Limb (tissue), 2 donors: Measurements from ENCODE around the gene NDUFS8.

Experiments used
- DNase-seq, 2 donors: peaks; one replicate each; pipeline ENCODE4 v3.0.0-alpha.2; 2016; ENCODE audit errors: extremely low spot score in 2 of 2

NDUFS8 gene

DNA sequence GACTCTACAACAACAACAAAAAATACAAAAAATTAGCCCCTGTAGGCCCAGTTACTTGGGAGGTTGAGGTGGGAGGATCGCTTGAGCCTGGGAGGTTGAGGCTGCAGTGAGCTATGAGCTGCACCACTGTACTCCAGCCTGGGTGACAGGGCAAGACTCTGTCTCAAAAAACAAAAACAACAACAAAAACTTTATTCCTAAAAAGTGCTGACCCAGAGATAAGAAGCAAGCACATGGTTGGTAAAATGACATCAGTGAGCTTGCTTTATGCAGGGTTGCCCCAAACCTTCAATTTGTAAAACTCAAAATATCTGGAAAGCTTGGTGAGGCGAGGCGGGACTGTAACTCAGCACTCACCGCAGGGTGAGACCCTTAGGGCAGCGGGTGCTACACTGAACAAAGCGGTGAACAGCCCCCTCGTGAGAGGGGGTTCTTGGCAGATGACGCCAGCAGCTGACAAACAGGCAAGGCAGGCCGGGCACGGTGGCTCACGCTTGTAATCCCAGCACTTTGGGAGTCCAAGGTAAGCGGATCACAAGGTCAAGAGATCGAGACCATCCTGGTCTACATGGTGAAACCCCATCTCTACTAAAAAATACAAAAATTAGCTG lies 4.9 kb downstream of the NDUFS8 start:
- DNase-seq, result no peak

DNA sequence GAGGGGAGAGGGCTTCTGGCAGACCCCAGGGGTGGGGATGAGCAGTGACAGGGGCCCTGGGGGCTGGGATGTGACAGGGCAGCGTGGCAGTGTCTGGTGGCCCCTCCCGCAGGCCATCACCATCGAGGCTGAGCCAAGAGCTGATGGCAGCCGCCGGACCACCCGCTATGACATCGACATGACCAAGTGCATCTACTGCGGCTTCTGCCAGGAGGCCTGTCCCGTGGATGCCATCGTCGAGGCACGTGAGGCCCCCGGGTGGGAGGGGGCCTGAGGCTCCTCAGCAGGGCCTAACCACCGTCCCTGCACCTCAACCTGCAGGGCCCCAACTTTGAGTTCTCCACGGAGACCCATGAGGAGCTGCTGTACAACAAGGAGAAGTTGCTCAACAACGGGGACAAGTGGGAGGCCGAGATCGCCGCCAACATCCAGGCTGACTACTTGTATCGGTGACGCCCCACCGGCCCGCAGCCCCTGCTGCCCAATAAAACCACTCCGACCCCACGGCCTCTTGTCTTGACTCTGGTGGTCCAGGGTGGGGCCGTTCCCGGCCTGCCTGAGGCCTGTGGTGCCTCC lies 5.7 kb downstream of the NDUFS8 start:
- no peak for DNase-seq

DNA sequence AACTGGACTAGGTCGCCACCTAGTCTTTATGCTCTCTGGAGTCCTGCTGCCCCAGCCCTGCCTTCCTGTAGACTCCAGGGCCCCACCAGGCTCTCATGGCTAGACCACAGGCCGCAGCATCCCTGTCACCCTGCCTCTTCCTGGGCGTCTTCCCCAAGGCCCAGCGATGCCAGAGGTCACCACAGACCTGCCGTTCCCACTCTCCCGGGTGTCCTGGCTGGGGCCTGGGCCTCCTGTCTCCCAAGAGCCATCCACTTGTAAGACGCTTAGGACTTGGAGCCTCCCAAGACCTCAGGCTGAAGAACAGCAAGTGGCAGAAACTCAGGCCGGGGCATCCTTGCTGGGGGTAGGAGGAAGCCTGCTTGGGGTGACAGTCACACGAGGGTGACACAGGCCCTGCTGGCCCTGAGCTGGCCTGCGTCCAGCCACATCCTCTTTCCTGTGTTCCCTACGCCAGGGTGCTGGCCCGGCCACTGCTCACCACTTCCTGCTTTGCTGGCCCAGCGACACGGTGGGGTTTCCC lies 6.3 kb downstream of the NDUFS8 start:
- no peak for DNase-seq

DNA sequence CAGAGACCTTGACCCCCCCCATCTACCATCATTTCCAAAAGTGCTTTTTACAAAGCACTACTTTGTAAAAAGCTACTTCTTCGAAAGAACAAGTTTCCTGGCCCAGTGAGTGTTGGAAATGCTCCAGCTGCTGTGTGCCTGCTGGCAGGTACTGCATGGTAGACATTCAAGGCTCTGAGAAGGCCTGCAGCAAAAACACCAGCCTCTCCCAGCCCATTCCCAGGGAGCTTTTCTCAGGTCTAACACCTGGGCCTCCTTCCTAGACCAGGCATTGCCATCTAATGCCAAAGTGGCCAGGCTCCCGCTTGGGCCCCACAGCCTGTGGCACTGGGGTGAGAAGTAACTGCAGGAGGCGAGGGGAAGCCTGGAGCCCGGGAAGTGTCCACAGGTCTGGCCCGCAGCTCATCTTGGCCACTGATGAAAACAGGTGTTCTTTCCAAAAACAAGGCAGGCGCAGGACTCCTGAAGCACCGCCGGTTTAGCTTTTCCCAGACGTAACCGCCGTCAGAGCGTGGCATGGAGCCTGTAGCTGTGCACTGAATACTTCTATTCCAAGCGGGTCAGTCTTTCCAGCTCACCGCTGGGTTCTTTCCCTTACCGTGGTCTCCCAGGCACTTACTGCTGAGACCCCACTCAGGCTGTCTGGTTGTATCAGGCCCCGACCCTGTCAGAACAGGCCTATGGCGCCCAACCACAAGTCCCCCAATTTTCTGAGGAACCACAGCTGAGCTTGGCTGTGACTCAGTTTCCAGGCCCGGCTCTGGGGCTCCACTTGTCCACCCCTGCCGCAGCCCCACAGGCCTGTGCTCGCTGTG lies 7.1 kb downstream of the NDUFS8 start:
- DNase-seq, result no peak

DNA sequence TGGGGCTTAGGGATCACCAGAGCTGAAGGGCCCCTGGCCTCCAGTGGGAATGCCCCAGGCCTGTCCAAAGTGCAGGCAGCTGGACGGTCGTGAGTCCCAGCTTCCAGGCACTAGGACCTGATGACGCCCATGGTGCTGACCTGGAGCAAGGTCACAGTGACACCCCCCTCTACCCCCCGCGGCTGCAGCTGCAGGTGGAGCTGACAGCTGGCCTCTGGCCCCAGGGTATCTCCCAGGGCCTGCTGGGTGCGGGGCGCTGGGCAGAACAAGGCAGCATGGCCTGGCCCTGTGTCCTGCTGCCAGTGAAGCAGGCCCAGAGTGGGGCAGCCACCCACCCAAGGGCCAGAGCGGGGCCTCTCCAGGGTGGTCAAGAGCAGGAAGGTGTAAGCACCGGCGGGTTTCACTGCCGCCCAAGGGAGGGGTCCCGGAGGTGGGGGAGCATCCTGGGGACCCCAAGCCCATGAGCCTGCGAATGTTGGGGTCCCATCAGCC lies 7.8 kb downstream of the NDUFS8 start:
- DNase-seq, result peak in 1 of 2 donors; percentile 37

DNA sequence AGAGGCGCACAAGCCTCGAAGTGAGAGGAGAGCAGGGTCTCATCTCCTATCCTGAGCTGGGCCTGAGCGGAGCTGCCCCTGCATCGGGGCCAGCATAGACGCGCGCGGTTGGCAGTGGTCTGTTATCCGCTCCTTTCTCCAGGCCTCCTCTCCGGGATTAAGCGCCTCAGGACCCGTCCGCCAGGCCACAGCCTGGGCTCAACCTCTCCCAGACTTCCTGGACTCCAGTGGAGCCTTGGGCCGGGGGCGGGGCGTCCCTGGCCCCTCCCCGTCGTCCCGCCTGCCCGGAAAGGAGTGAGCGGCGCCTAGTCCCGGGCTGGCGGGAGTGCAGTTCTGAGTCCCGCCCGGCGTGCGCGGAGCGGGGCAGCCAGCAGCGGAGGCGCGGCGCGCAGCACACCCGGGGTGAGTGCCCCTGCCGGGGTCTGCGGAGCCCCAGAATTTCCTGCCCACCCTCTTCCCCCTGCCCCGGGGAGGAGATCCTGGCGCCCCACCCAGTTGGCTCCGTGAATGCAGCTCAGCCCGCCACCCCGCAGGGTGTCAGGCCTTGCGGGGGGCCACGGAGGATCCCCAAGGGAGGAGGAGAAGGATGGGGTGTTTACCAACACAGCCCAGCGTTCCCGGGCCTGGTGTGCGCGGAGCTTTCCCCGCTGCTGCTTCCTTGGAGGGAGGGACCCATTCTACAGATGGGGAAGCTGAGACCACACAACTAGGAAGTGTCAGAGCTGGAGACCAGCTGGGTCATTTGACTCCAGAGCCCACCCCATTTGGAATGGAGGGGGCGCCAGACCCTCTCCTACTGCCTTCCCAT lies 8.4 kb downstream of the NDUFS8 start, which contains the start of gene TCIRG1:
Gene TCIRG1 (plus strand): TSS at position 308 of the 808 bp plus-strand sequence. CDS start 2,247 bp downstream, outside the sequence.
- DNase-seq, result peak; percentile 43 to 69

DNA sequence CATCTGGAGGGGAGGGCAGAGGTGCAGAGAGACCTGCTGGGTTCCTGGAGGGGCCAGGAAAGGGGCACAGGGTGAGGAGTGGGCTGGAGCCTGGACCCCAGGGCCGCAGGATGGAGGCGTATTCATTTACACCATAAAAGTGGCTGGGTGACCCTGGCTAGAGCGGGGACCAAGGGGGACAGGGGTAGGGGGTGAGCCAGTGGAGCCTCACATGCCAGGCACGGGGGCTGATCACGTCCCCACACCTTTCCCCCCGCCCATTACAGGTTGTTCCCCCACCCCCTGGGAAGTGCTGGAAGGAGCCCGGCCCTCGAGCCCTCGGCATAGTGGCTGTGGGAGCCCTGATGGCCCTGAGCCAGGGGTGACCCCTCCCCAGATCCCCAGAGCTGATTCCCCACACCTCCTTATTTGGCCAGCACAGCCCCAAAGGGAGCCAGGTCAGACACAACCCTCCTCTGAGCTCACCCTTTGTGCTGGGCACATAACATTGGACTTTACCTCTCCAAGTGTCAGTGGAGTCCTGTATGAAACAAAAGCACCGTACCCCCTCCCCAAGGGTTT lies 9.1 kb downstream of the NDUFS8 start:
- DNase-seq, result peak in 1 of 2 donors; percentile 44

DNA sequence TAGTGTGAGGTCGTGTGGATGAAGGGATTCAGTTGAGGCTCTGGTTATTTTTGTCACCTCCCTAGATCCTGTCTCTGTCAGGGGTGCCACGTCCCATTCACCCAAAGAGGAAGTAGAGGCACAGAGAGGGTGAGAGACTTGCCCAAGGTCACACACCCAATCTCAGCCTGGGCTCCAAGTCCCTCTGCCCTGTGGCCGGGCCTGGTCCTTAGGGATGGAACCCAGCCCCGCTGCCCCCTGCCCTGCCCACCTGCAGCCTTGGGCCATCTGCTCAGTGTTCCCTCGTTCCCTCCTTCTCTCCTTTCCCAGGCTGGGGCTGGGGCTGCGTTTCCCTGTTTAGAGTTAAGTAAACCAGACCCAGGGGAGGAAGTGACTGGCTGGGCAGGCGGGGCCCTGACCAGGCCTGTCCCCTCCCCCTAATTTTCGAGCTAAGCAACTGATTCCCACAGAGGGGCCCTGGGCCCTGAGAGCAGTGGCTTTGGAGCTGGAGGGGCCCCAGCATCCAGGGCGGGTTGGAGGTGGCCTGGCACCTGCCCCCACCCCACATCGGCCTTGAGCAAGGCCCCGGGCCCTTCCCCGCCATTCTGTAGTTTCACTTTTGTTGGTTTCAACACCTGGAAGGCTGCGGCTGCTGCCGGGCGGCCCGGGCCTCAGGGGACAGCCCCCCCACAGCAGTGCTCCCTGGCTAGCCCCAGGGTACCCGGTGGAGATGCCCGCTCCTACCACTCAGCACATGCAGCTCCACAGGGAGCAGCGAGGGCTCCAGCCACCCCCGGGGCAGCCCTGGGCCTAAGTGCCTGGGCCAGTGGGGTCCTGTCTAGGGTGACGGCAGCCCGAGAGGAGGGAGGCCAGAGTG lies 9.8 kb downstream of the NDUFS8 start:
- DNase-seq, result peak; percentile 48 to 56

DNA sequence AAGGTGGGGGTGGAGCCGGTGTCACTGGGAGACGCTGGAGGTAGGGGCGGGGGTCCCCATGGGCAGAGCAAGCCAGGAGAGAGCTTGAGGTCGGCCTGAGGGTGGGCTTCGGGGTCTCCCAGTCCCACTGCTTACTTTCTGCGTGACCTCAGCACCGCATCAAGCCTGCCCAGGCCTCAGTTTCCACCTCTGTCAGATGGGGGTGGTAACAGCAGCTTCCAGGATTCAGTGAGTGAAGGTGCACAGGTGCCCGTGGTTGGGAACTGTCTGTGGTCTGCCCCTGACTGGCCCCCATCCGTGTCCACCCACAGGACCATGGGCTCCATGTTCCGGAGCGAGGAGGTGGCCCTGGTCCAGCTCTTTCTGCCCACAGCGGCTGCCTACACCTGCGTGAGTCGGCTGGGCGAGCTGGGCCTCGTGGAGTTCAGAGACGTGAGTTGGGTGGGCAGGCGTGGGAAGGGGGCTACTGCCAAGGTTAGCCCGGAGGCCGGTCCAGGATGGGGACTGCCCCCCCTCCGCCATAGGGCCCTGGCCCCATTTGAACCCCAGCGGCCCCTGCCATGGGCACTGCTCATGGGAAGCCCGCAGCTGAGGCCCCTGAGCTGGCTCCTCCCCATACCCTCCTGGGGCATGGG lies 10.6 kb downstream of the NDUFS8 start:
- DNase-seq, result no peak

DNA sequence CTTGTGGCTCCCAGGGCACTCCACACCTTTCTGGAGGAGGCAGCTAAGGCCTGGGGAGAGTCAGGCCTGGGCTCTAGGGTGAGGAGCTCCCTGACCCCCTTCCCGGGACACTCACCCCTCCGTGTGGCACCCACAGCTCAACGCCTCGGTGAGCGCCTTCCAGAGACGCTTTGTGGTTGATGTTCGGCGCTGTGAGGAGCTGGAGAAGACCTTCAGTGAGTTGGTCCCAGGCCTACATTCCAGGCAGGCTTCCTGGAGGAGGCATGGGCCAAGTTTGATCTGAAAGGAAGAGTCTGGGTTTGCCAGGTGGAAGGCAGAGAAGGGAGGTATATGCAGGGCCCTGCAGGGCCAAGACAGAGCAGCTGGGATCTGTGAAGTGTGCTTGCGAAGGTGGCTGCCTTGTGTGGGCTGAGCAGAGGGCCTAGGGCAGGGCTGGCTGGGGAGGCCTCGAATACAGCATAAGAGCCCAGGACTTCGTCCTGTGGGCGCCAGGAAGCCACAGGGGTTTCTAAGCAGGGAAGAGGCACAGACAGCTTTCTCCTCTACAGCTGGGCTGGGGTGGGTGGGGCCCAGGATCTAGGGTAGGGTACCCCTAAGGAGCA lies 11.2 kb downstream of the NDUFS8 start:
- no peak for DNase-seq

DNA sequence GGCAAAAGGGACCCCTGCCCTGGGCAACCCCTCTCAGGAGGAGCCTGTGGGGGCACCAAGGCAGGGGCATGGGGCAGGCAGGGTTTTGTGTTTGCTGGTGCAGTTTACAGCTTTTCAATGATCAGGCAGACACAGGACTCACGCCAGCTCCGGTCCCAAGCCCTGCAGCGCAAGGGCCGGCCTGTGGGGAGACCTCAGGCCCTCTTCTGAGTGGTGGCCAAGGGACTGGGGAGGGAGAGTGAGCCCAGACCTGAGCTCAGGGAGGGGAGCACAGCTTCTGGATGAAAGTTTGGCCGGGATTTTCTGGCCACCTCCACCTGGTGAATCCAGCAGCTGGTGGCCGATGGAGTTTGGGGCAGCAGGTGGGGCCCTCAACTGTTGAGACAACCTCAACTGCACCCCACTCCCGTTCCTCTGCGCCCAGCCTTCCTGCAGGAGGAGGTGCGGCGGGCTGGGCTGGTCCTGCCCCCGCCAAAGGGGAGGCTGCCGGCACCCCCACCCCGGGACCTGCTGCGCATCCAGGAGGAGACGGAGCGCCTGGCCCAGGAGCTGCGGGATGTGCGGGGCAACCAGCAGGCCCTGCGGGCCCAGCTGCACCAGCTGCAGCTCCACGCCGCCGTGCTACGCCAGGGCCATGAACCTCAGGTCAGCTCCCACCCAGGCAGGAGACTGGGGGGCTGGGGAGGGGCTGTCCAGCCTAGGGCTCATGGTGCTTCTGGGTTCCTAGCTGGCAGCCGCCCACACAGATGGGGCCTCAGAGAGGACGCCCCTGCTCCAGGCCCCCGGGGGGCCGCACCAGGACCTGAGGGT lies 11.9 kb downstream of the NDUFS8 start:
- DNase-seq, result no peak

DNA sequence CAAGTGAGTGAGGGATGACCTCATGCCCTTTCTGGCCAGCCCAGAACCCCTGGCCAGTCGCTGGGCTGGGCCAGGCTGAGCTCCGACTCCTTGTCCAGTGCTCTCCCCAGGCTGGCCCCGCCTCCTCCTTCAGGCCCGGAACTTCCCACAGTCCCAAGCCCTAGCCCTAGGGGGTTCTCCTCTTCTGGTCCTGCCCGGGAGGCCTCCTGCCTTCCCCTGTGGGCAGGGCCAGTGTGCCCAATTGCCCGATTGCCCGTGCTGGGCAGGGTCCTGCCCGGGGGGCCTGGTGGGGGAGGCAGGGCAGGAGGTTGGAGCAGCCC lies 12.5 kb downstream of the NDUFS8 start:
- DNase-seq, result peak in 1 of 2 donors; percentile 34

DNA sequence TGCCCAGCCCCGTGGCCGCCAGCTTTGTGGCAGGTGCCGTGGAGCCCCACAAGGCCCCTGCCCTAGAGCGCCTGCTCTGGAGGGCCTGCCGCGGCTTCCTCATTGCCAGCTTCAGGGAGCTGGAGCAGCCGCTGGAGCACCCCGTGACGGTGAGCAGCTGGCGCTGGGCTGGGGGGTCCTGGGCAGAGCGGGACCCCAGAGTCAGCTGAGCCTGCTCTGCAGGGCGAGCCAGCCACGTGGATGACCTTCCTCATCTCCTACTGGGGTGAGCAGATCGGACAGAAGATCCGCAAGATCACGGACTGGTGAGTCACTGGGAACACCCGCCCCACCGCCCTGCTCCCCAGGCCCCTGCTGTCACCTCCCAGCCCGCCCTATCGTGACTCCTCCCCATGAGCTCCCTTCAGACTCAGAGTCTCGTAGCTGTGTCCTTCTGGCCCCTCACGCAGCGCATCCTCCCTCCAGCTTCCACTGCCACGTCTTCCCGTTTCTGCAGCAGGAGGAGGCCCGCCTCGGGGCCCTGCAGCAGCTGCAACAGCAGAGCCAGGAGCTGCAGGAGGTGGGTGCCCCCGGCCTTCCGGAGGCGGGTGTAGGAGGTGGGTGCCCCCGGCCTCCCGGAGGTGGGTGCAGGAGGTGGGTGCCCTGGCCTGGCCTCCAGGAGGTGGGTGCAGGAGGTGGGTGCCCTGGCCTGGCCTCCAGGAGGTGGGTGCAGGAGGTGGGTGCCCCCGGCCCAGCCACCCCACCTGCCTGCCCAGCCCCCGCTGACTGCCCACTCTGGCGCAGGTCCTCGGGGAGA lies 13.1 kb downstream of the NDUFS8 start:
- DNase-seq, result peak; percentile 8 to 34

DNA sequence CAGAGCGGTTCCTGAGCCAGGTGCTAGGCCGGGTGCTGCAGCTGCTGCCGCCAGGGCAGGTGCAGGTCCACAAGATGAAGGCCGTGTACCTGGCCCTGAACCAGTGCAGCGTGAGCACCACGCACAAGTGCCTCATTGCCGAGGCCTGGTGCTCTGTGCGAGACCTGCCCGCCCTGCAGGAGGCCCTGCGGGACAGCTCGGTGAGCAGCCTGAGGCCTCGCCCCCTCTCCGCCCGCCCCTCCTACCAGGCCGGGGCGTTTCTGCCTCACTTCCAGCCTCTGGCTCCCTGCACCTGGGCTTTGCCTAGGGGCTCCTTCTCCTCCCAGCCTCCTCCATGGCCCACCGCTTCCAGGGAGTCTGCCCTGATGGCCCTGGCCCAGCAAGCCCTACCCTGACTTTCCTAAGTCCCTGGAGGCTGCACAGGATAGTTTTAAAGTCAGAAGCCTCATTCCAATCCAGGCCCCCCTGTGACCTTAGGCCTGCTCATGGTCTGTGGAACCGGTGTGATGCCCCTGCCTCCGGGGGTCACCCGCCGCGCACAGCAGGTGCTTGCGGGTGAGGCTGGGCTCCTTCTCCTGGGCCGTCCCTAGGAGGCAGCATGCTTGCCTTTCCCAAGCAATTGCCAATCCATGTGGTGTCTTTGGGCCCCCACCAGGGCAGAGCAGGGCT lies 13.8 kb downstream of the NDUFS8 start:
- DNase-seq, result no peak

DNA sequence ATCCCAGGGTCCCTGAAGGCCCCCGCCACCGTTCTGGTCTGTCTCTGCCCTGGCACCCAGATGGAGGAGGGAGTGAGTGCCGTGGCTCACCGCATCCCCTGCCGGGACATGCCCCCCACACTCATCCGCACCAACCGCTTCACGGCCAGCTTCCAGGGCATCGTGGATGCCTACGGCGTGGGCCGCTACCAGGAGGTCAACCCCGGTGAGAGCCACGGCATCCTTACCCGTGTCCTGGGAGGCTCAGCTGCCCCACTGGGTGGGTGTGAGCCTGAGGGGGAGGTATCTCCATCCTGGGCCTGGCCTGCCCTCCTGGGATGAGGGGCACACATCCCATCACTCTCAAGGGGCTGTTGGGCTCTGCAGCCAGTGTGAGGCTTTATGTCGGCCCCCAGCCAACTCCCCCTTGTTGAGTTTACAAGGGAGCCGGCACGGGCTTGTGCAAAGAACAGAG lies 14.4 kb downstream of the NDUFS8 start:
- DNase-seq, result no peak

DNA sequence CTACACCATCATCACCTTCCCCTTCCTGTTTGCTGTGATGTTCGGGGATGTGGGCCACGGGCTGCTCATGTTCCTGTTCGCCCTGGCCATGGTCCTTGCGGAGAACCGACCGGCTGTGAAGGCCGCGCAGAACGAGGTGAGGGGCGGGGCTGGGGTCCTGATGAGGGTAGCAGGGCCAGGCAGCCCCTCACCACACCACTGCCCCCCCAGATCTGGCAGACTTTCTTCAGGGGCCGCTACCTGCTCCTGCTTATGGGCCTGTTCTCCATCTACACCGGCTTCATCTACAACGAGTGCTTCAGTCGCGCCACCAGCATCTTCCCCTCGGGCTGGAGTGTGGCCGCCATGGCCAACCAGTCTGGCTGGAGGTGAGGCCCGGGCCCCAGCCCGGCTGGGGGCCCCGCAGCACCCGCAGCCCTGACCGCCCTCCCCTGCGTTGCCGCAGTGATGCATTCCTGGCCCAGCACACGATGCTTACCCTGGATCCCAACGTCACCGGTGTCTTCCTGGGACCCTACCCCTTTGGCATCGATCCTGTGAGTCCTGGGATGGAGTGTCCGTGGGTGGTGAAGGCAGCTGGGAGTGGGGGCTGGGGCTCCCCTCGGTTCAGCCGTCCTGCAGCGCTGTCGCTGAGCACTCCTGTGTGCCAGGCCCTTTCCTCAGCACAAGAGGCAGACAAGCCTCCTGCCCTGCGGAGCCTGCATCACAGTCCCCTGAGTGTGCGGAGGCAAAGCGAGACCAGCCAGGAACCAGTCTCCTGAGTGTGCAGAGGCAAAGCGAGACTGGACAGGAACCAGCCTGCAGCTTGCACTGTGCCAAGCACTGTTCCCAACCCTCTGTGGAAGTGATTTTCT lies 17.2 kb downstream of the NDUFS8 start:
- no peak for DNase-seq
